HuH-7 (cell line): ENCODE data around the gene HMBS.
"Not testable (repeated sequence)": the region's sequence is repeated elsewhere in the genome, so short reads cannot be mapped to it uniquely, and the experiment has no call there.

Source experiments
- DNase-seq: peaks from one replicate; pipeline ENCODE4 v3.0.0; 2011; ENCODE audit warnings: low spot score

The HMBS gene

GRCh38 chr11:119084663-119085436 lies at the start of gene HMBS:
HMBS (plus strand) TSS chr11:119084881; CDS start chr11:119085034, 153 bp downstream.
- DNase-seq: peak; percentile 90

DNA sequence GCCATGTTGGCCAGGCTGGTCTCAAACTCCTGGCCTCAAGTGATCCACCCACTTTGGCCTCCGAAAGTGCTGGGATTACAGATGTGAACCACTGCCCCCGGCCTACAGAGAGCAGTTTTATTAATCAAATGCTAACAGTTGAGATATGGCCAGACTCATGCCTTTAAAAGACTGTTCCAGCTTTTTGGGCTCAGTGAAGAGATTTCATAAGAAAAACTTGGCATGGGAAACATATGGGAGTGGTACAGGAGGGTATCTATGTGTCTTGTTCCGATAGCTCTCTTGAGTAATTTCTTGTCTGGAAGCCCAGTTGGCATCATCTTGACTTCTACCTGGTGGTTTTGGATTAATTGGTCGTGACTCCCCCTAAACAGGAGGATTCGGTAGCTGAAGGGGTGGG lies 45.8 kb upstream of the HMBS start:
- DNase-seq: no peak

GRCh38 chr11:119039471-119039870 lies 45.2 kb upstream of the HMBS start:
- DNase-seq: not testable (repeated sequence)

- no peak for DNase-seq
These were observed 42.7 kb upstream of the HMBS start for GRCh38 chr11:119041821-119042514.

DNA sequence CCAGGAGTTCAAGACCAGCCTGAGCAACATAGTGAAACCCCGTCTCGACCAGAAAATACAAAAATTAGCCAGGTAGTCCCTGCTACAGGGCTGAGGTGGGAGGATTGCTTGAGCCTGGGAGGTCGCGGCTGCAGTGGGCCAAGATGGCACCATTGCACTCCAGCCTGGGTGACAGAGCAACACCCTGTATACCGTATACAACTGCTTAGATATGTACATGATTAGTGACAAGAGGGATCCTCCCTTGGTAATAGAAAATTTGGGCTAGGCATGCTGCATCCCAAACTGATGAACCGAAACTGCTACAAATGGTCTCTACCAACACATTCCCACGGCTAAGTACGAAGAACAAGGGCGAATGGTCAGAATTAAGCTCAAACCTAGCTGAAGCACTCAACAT lies 41.8 kb upstream of the HMBS start:
- no peak for DNase-seq

DNA sequence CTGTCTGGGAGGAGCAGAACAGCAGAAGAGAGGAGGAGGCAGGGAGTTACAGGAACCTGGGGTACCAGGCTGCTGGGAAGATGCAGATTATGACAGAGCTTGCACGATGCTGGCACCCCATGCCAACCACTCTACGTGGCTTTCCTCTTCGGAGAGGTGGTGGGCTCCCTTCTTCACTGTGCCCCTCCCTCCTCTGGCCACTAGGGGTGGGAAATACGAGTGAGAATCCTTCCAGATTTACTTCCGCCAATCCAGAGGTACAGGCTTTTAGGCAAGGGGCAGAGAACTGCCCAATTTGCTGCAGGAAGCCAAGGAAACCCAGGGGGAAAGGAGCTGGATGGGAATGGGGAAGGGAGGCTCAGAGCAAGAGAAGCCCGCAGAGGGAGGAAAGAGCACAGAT lies 40.0 kb upstream of the HMBS start:
- DNase-seq: no peak

- no peak for DNase-seq
These were observed 38.2 kb upstream of the HMBS start for GRCh38 chr11:119046489-119046888.

DNA sequence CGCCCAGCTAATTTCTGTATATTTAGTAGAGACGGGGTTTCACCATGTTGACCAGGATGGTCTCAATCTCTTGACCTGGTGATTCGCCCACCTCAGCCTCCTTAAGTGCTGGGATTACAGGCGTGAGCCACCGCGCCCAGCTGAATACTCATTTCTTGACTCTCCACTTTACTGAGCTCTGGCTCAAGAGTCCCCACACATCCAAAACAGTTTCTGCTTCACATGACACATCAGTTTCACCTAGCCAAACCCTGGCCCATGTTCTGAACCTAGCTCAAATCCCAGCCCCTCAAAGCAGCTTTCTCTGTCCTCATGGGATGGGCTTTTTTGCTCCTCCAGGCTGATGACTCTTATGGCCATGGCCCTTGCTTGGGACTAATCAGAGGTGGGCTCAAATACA lies 37.5 kb upstream of the HMBS start:
- no peak for DNase-seq

- no peak for DNase-seq
These were observed 36.0 kb upstream of the HMBS start for GRCh38 chr11:119048644-119049043.

- no peak for DNase-seq
These were observed 35.6 kb upstream of the HMBS start for GRCh38 chr11:119049081-119049480.

GRCh38 chr11:119051440-119052162 lies 33.1 kb upstream of the HMBS start:
- no peak for DNase-seq

- no peak for DNase-seq
These were observed 32.4 kb upstream of the HMBS start for GRCh38 chr11:119052163-119052814.

GRCh38 chr11:119054418-119054817 lies 30.3 kb upstream of the HMBS start:
- DNase-seq: no peak

DNA sequence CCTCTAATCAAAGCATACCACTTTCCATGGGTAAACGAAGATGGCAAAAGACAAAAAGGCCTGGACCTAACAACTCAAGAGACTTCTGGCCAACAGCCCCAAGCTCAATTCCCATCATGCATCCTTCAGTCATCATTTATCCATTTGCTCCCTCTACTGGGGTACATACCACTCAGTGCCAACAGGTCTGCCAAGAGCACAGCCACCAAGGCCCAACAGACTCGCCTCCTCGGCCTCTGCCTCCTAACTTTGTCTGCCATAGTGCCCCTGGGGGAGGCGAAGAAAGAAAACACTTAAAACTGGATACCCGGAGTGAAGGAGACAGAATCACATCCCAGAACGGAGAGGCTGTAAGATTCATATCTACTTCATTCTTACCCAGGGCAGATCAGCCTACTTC lies 28.8 kb upstream of the HMBS start:
- peak; percentile 28 for DNase-seq

DNA sequence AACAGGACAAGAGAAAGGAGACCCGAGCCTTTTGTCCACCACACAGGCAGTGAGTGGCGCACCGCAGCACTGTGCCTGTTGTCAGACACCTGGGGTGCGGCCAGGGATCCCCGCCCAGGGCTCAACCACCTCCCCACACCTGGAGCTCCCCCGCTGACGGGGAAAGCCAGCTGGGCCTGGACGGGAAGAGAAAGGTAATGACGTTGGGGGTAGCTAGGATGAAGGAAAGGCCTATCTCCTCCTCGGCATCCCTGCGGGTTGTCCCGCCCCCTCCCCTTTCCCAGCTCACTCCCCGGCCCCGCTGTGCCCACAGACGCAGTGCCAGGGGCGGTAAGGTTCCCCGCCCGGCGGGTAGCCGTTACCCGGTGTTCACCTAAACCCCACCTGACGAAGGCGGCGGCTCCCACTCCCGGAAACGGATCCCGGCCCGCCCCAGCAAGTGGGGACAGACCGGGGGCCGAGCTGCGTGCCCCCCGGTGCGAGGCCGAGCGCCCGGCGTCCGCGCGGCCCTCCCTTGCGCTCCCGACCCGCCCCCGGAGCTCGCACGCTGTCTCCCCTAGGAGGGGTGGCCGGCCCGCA lies 28.2 kb upstream of the HMBS start:
- peak; percentile 23 for DNase-seq

- DNase-seq: peak; percentile 97
These were observed 27.5 kb upstream of the HMBS start, which contains the start of gene HYOU1 for GRCh38 chr11:119057000-119057769. HYOU1 (minus strand) TSS chr11:119057205; CDS start chr11:119056160, 1,045 bp downstream.

GRCh38 chr11:119059128-119059527 lies 25.6 kb upstream of the HMBS start:
- not testable (repeated sequence) for DNase-seq

DNA sequence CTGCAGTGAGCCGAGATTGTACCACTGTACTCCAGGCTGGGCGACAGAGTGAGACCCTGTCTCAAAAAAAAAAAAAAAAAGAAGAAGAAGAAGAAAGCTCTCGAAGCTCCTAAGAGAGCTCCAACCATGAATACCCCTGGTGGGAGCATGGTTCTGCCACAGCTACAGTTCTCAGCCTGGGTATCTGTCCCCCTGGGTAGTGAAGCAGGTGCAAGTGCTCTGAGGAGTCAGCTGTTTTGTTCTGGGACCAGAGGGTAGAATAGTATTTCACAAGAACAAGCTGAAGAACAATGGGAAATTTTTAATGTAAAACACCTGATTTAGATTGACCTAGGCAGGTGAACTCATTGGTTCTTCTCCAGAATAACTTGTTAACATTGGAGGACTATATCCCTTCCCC lies 23.4 kb upstream of the HMBS start:
- DNase-seq: no peak

DNA sequence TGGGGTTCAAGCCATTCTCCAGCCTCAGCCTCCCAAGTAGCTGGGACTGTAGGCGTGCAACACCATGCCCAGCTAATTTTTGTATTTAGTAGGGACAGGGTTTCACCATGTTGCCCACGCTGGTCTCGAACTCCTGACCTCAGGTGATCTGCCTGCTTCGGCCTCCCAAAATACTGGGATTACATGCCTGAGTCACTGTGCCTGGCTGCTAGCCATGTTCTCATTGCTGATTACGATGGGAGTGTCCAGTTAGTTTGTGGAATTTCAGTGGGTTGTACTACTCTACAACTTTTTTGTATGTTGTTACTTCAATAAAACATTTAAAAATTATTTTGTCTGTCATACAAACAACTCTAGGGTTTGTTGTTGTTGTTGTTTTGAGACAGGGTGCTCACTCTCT lies 21.9 kb upstream of the HMBS start:
- DNase-seq: no peak

- DNase-seq: peak; percentile 67
These were observed 19.3 kb upstream of the HMBS start for GRCh38 chr11:119065369-119065768.
